A549 treated with dexamethasone at 1 μM for 4 hours (cell line): ENCODE data around the gene GSTO1. TPM values are rescaled to one million over a fixed set of nuclear protein-coding genes. Genes with fewer than 3 reads are reported as not detected.

ENCODE experiments used
- total RNA-seq: library from RNA; stranded (reverse); fragments of 200-300 nt; extraction: Qiagen RNA extraction; gene quantifications from 5 replicates; pipeline ENCODE4 v1.2.3, GENCODE V29; 2022

GSTO1 gene
- total RNA-seq = 236 to 313 TPM (median 252 TPM) in 5 replicates

GRCh38 chr10:104254493-104255310 is at the start of gene GSTO1:
Gene GSTO1, plus strand, starts transcription at chr10:104254892. Its CDS starts 37 bp downstream, at chr10:104254929.

GRCh38 chr10:104231784-104232612 is 22.7 kb upstream of the GSTO1 start, which contains the start of gene CFAP43:
Gene CFAP43, minus strand, starts transcription at chr10:104232364. Its CDS starts 118 bp downstream, at chr10:104232246.

GRCh38 chr10:104268713-104269645 is 14.3 kb downstream of the GSTO1 start, which contains the start of gene GSTO2:
Gene GSTO2, plus strand, starts transcription at chr10:104269184. Its CDS starts 5,732 bp downstream, at chr10:104274916.

Other genes with a start within 250 kb of the GSTO1 start
- 1.6 to 2.2 TPM (median 1.7 TPM) in 5 replicates for gene COL17A1, start 169.0 kb upstream of the GSTO1 start, total RNA-seq
- 14.0 to 16.5 TPM (median 14.6 TPM) in 5 replicates for gene SFR1, start 132.7 kb upstream of the GSTO1 start, total RNA-seq
- gene CFAP43, start 22.5 kb upstream of the GSTO1 start, total RNA-seq = 0.12 to 0.61 TPM (median 0.20 TPM) in 5 replicates
- 1.7 to 2.4 TPM (median 1.9 TPM) in 5 replicates for gene GSTO2, start 14.3 kb downstream of the GSTO1 start, total RNA-seq
- 49.0 to 73.5 TPM (median 70.3 TPM) in 5 replicates for gene ITPRIP, start 83.6 kb downstream of the GSTO1 start, total RNA-seq
- 0.13 to 0.27 TPM (median 0.19 TPM) in 5 replicates for gene CFAP58, start 98.9 kb downstream of the GSTO1 start, total RNA-seq